AG08396 (cell line): ENCODE measurements around the gene AQP12A.
"Not testable (repeated sequence)": the region's sequence is repeated elsewhere in the genome, so short reads cannot be mapped to it uniquely, and the experiment has no call there.

Source experiments
- DNase-seq: peaks from one replicate; pipeline ENCODE4 v3.0.0; 2012; ENCODE audit warnings: low spot score, mixed read lengths

Gene AQP12A

GRCh38 chr2:240687741-240688552, 3.7 kb upstream of the AQP12A start:
- no peak for DNase-seq

GRCh38 chr2:240688553-240688919, 3.1 kb upstream of the AQP12A start:
- no peak for DNase-seq

- no peak for DNase-seq
These were observed 1.7 kb upstream of the AQP12A start for GRCh38 chr2:240689975-240690374.

- DNase-seq: not testable (repeated sequence)
These were observed 1.1 kb upstream of the AQP12A start for GRCh38 chr2:240690421-240691074.

- DNase-seq: not testable (repeated sequence)
These were observed 615 bp upstream of the AQP12A start for GRCh38 chr2:240691075-240691427.

GRCh38 chr2:240692583-240693561, 1.2 kb downstream of the AQP12A start:
- not testable (repeated sequence) for DNase-seq

GRCh38 chr2:240694304-240694703, 2.6 kb downstream of the AQP12A start:
- DNase-seq: not testable (repeated sequence)

- DNase-seq: not testable (repeated sequence)
These were observed 3.9 kb downstream of the AQP12A start for GRCh38 chr2:240695593-240695992.

- DNase-seq: not testable (repeated sequence)
These were observed 4.8 kb downstream of the AQP12A start for GRCh38 chr2:240696469-240696868.

- not testable (repeated sequence) for DNase-seq
These were observed 7.3 kb downstream of the AQP12A start for GRCh38 chr2:240698852-240699561.

- not testable (repeated sequence) for DNase-seq
These were observed 8.2 kb downstream of the AQP12A start for GRCh38 chr2:240699835-240700234.

GRCh38 chr2:240700616-240701015, 8.9 kb downstream of the AQP12A start:
- not testable (repeated sequence) for DNase-seq

- DNase-seq: no peak
These were observed 9.5 kb downstream of the AQP12A start for GRCh38 chr2:240701091-240701735.

- DNase-seq: no peak
These were observed 10.3 kb downstream of the AQP12A start for GRCh38 chr2:240701736-240702639.

GRCh38 chr2:240702640-240703011, 11.0 kb downstream of the AQP12A start:
- DNase-seq: no peak

- DNase-seq: no peak
These were observed 12.0 kb downstream of the AQP12A start for GRCh38 chr2:240703417-240704341.

- DNase-seq: no peak
These were observed 13.0 kb downstream of the AQP12A start for GRCh38 chr2:240704651-240705050.

- DNase-seq: no peak
These were observed 13.6 kb downstream of the AQP12A start for GRCh38 chr2:240705204-240705791.
